Liver (tissue), 9 donors: ENCODE data around the gene FEV. TPM values are rescaled to one million over a fixed set of nuclear protein-coding genes. Genes with fewer than 3 reads are reported as not detected.

Source experiments
- DNase-seq: peaks from one replicate; pipeline ENCODE4 v3.0.0-alpha.2; 2017; ENCODE audit warnings: low spot score
- H3K27ac ChIP-seq, 2 donors: one replicate each; pipeline ENCODE4 v1.7.0; 2013; ENCODE audit warnings: inconsistent platforms in 2 of 2, low read length in 2 of 2, control low read depth in 1 of 2, low read depth in 1 of 2, mild to moderate bottlenecking in 1 of 2
- H3K27me3 ChIP-seq, 4 donors: one replicate each; pipeline versions ENCODE4 v1.6.1 to v1.7.0; 2013; ENCODE audit warnings: low read length in 3 of 4, inconsistent platforms in 1 of 4, mild to moderate bottlenecking in 1 of 4, moderate library complexity in 1 of 4; ENCODE audit not compliant: control insufficient read depth in 4 of 4, insufficient read depth in 4 of 4
- H3K36me3 ChIP-seq, 4 donors: one replicate each; pipeline versions ENCODE4 v1.6.1 to v1.7.0; 2013; ENCODE audit warnings: low read length in 3 of 4, mild to moderate bottlenecking in 3 of 4, low read depth in 1 of 4, moderate library complexity in 1 of 4; ENCODE audit not compliant: control insufficient read depth in 4 of 4, insufficient read depth in 3 of 4
- H3K4me1 ChIP-seq, 4 donors: one replicate each; pipeline versions ENCODE4 v1.6.1 to v1.7.0; 2013; ENCODE audit warnings: low read length in 3 of 4, mild to moderate bottlenecking in 3 of 4, moderate library complexity in 1 of 4; ENCODE audit not compliant: control insufficient read depth in 4 of 4, insufficient read depth in 4 of 4
- H3K4me3 ChIP-seq, 3 donors: one replicate each; pipeline versions ENCODE4 v1.6.1 to v1.7.0; 2013; ENCODE audit warnings: low read length in 3 of 3, control low read depth in 1 of 3, low read depth in 1 of 3, mild to moderate bottlenecking in 1 of 3
- H3K9ac ChIP-seq, 2 donors: one replicate each; pipeline ENCODE4 v1.7.0; 2013; ENCODE audit warnings: low read length in 2 of 2, mild to moderate bottlenecking in 2 of 2, moderate library complexity in 2 of 2, control low read depth in 1 of 2, low read depth in 1 of 2
- H3K9me3 ChIP-seq, 4 donors: one replicate each; pipeline versions ENCODE4 v1.6.1 to v1.7.0; 2013; ENCODE audit warnings: low read length in 3 of 4; ENCODE audit not compliant: control insufficient read depth in 4 of 4
- FOXA1 ChIP-seq: IDR thresholded peaks from 2 replicates; pipeline ENCODE4 v1.6.1; 2016; ENCODE audit warnings: antibody characterized with exemption
- FOXA2 ChIP-seq: IDR thresholded peaks from 2 replicates; pipeline ENCODE4 v1.6.1; 2016; ENCODE audit warnings: antibody characterized with exemption
- GABPA ChIP-seq, 2 donors: IDR thresholded peaks in 1 of 2; conservative IDR thresholded peaks in 1 of 2; 2 replicates each; pipeline ENCODE4 v1.6.1; 2016; ENCODE audit warnings: antibody characterized with exemption in 2 of 2, mild to moderate bottlenecking in 1 of 2, moderate library complexity in 1 of 2
- HNF4A ChIP-seq, 2 donors: conservative IDR thresholded peaks; 2 replicates each; pipeline ENCODE4 v1.6.1; 2016; ENCODE audit warnings: antibody characterized with exemption in 2 of 2, mild to moderate bottlenecking in 2 of 2
- HNF4G ChIP-seq: IDR thresholded peaks from 2 replicates; pipeline ENCODE4 v1.6.1; 2016; ENCODE audit warnings: antibody characterized with exemption
- JUND ChIP-seq, 2 donors: IDR thresholded peaks; 2 replicates each; pipeline ENCODE4 v1.6.1; 2016; ENCODE audit warnings: antibody characterized with exemption in 2 of 2
- RAD21 ChIP-seq, 2 donors: IDR thresholded peaks; 2 replicates each; pipeline ENCODE4 v1.6.1; 2016; ENCODE audit warnings: antibody characterized with exemption in 2 of 2, mild to moderate bottlenecking in 2 of 2
- RXRA ChIP-seq, 2 donors: IDR thresholded peaks; 2 replicates each; pipeline ENCODE4 v1.6.1; 2017 to 2018; ENCODE audit warnings: antibody characterized with exemption in 2 of 2, mild to moderate bottlenecking in 1 of 2
- SP1 ChIP-seq: IDR thresholded peaks from 2 replicates; pipeline ENCODE4 v1.6.1; 2018; ENCODE audit warnings: antibody characterized with exemption, mild to moderate bottlenecking
- YY1 ChIP-seq: IDR thresholded peaks from 2 replicates; pipeline ENCODE4 v1.6.1; 2016; ENCODE audit warnings: antibody characterized with exemption, mild to moderate bottlenecking
- WGBS: extraction: QIAGEN DNeasy Blood & Tissue Kit; methylation state at CpG from one replicate; pipeline ENCODE4 v1.1.7; 2013; 5-methylcytosine and 5-hydroxymethylcytosine counted together
- polyA plus RNA-seq, 2 donors: library from polyadenylated mRNA; stranded (reverse) in 1 of 2; unstranded in 1 of 2; fragments of 200-250 nt in 1 of 2; fragments of >200 nt in 1 of 2; fragmentation: Nextera tagmentation in 1 of 2; extraction: Ambion mirVana in 1 of 2; gene quantifications; one replicate each; pipeline versions ENCODE4 v1.2.1 to v1.2.3, GENCODE V29; 2013 to 2015
- total RNA-seq, 2 donors: library from RNA; depleted of rRNA; stranded (reverse); fragments of >200 nt; gene quantifications; one replicate each; pipeline ENCODE4 v1.2.3, GENCODE V29; 2014
- TF ChIP-seq, protein P1 (sequence below): fragments of 150-350 bp; IDR thresholded peaks from 2 replicates; pipeline ENCODE4 v1.5.1; 2017; ENCODE audit warnings: improper control_type of control experiment, low read depth, low read length; ENCODE audit not compliant: missing input control
- TF ChIP-seq, protein P2 (sequence below): IDR thresholded peaks from 2 replicates; pipeline ENCODE4 v1.6.1; 2016; ENCODE audit warnings: antibody characterized with exemption, mild to moderate bottlenecking
- TF ChIP-seq, protein P3 (sequence below): IDR thresholded peaks from 2 replicates; pipeline ENCODE4 v1.6.1; 2016; ENCODE audit warnings: antibody characterized with exemption
- TF ChIP-seq, protein P4 (sequence below): IDR thresholded peaks from 2 replicates; pipeline ENCODE4 v1.6.1; 2016; ENCODE audit warnings: antibody characterized with exemption
- donor health status: healthy.
- donor health status: healthy.
- donor health status: healthy.
- donor health status: healthy.
- donor health status: healthy.

The FEV gene
- total and polyA plus RNA-seq, 4 donors, result not detected

DNA sequence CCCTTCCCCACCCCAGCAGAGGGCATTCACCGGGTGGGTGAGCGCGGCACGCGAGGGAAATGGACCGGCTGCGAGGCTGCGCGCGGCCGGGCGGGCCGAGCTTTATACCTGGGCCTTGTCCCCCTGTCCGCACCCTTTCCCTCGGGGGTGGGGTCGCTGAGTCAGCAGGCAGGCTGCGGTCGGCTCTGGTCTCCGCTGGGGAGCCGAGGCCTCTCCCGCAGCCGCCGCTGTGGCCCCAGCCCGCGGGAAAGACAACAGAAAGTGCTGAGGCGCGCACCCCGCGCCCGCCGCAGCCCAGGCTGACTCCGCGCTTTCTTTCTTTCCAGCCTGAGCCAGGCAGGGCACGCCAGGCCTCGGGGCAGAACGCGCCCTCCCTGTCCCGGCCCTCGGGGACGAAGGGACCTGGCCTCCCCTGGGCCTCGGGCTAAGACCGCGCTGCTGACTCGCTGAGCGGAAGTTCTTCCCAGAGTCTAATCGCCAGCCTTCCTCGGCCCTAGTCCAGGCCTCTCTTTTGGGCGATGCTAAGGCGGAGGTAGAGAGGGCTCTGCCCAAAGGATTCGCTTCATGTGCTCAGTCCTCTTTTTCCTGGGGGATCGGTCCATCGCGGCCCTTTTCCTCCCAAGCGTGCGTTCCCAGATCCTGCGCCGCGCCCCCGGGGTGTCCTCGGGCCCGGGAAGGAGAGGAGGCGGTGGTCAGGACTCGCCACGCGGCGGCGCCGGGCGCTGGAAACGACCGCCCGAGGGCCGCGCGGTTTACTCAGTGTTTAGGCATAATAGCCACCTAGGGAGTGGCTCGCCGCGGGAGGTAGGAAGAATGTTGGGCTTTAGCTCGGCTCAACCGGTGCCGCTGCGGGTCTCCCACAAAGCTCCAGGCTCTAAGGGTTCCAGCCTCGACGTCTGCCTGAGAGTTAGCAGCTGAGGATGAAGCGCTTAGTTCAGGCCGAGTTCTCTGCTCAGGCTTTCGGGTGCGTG lies 8.6 kb upstream of the FEV start, which contains the start of gene CRYBA2:
Gene CRYBA2, minus strand, starts transcription at position 78 of the 971 bp plus-strand sequence. CDS start 246 bp downstream, outside the sequence.
- Histone ChIP-seq H3K4me3 (peak within 1 kb of the TSS in 1 of 3 donors; percentile 43), H3K4me1 (peaks cover 11 to 31% (median 19%) of the 10 kb centered on the region in 4 donors), H3K9me3 (no peaks in the 10 kb centered on the region), H3K27ac (no peak within 1 kb of the TSS), H3K9ac (no peak within 1 kb of the TSS), H3K36me3 (no peaks in the 10 kb centered on the region), H3K27me3 (peaks cover 10 to 23% (median 15%) of the 10 kb centered on the region in 4 donors)
- TF ChIP-seq, protein P1, sequence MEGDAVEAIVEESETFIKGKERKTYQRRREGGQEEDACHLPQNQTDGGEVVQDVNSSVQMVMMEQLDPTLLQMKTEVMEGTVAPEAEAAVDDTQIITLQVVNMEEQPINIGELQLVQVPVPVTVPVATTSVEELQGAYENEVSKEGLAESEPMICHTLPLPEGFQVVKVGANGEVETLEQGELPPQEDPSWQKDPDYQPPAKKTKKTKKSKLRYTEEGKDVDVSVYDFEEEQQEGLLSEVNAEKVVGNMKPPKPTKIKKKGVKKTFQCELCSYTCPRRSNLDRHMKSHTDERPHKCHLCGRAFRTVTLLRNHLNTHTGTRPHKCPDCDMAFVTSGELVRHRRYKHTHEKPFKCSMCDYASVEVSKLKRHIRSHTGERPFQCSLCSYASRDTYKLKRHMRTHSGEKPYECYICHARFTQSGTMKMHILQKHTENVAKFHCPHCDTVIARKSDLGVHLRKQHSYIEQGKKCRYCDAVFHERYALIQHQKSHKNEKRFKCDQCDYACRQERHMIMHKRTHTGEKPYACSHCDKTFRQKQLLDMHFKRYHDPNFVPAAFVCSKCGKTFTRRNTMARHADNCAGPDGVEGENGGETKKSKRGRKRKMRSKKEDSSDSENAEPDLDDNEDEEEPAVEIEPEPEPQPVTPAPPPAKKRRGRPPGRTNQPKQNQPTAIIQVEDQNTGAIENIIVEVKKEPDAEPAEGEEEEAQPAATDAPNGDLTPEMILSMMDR, result no peak
- TF ChIP-seq RXRA (IDR thresholded peaks at IDR 0.05), result no peak
- no peak for TF ChIP-seq FOXA2
- no peak for TF ChIP-seq SP1
- no peak for TF ChIP-seq GABPA (IDR thresholded peaks at IDR 0.05 in 1 of 2, conservative IDR thresholded peaks at IDR 0.05 in 1 of 2)
- TF ChIP-seq HNF4A (conservative IDR thresholded peaks at IDR 0.05), result no peak
- TF ChIP-seq HNF4G, result no peak
- TF ChIP-seq RAD21 (IDR thresholded peaks at IDR 0.05), result no peak
- TF ChIP-seq, protein P2, sequence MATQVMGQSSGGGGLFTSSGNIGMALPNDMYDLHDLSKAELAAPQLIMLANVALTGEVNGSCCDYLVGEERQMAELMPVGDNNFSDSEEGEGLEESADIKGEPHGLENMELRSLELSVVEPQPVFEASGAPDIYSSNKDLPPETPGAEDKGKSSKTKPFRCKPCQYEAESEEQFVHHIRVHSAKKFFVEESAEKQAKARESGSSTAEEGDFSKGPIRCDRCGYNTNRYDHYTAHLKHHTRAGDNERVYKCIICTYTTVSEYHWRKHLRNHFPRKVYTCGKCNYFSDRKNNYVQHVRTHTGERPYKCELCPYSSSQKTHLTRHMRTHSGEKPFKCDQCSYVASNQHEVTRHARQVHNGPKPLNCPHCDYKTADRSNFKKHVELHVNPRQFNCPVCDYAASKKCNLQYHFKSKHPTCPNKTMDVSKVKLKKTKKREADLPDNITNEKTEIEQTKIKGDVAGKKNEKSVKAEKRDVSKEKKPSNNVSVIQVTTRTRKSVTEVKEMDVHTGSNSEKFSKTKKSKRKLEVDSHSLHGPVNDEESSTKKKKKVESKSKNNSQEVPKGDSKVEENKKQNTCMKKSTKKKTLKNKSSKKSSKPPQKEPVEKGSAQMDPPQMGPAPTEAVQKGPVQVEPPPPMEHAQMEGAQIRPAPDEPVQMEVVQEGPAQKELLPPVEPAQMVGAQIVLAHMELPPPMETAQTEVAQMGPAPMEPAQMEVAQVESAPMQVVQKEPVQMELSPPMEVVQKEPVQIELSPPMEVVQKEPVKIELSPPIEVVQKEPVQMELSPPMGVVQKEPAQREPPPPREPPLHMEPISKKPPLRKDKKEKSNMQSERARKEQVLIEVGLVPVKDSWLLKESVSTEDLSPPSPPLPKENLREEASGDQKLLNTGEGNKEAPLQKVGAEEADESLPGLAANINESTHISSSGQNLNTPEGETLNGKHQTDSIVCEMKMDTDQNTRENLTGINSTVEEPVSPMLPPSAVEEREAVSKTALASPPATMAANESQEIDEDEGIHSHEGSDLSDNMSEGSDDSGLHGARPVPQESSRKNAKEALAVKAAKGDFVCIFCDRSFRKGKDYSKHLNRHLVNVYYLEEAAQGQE, result no peak
- TF ChIP-seq, protein P3, sequence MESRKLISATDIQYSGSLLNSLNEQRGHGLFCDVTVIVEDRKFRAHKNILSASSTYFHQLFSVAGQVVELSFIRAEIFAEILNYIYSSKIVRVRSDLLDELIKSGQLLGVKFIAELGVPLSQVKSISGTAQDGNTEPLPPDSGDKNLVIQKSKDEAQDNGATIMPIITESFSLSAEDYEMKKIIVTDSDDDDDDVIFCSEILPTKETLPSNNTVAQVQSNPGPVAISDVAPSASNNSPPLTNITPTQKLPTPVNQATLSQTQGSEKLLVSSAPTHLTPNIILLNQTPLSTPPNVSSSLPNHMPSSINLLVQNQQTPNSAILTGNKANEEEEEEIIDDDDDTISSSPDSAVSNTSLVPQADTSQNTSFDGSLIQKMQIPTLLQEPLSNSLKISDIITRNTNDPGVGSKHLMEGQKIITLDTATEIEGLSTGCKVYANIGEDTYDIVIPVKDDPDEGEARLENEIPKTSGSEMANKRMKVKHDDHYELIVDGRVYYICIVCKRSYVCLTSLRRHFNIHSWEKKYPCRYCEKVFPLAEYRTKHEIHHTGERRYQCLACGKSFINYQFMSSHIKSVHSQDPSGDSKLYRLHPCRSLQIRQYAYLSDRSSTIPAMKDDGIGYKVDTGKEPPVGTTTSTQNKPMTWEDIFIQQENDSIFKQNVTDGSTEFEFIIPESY, result no peak
- TF ChIP-seq YY1, result no peak
- TF ChIP-seq FOXA1, result no peak
- TF ChIP-seq, protein P4, sequence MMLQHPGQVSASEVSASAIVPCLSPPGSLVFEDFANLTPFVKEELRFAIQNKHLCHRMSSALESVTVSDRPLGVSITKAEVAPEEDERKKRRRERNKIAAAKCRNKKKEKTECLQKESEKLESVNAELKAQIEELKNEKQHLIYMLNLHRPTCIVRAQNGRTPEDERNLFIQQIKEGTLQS, result no peak
- TF ChIP-seq JUND (IDR thresholded peaks at IDR 0.05), result no peak
- DNase-seq, result no peak
- WGBS, result 3% methylated on average over 88 of the region's 88 CpGs
